Vagina (tissue), 2 donors: ENCODE results near the gene NDUFA6.
"Not testable (repeated sequence)": the region's sequence is repeated elsewhere in the genome, so short reads cannot be mapped to it uniquely, and the experiment has no call there.

Source experiments
- POLR2A ChIP-seq, 2 donors: fragments of 450-650 bp; IDR thresholded peaks; one replicate each; pipeline ENCODE4 v1.6.1; 2017; ENCODE audit warnings: antibody characterized with exemption in 2 of 2, mild to moderate bottlenecking in 2 of 2, moderate library complexity in 2 of 2
- TF ChIP-seq, protein P1 (sequence below), 3 experiments: fragments of 450-650 bp in 2 of 3; fragments of 200-600 bp in 1 of 3; sonication (generic) in 1 of 3; IDR thresholded peaks; one replicate each; pipeline ENCODE4 v1.5.1; 2017 to 2019; ENCODE audit warnings: antibody characterized with exemption in 3 of 3, mild to moderate bottlenecking in 2 of 3, moderate library complexity in 2 of 3

DNA sequence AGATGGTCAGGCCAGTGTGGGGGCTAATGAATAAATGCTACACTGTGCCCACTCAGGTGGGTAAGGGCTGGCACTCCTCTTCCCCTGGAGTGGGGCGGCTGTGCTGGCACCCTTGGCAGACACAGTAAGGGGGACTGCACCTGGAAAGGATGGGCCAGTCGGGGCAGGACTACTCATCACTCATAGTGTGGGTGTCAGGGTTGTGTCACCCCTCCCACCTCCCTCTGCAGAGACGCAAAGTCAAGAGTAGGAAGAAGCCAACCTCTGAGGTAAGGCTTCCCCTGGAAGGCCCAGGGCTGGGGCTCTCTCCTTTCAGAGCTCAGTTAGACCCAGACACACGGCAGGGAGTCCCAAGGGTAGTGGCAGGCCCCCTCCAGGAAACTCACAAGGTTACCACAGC, 45.1 kb upstream of the NDUFA6 start:
- TF ChIP-seq, protein P1, sequence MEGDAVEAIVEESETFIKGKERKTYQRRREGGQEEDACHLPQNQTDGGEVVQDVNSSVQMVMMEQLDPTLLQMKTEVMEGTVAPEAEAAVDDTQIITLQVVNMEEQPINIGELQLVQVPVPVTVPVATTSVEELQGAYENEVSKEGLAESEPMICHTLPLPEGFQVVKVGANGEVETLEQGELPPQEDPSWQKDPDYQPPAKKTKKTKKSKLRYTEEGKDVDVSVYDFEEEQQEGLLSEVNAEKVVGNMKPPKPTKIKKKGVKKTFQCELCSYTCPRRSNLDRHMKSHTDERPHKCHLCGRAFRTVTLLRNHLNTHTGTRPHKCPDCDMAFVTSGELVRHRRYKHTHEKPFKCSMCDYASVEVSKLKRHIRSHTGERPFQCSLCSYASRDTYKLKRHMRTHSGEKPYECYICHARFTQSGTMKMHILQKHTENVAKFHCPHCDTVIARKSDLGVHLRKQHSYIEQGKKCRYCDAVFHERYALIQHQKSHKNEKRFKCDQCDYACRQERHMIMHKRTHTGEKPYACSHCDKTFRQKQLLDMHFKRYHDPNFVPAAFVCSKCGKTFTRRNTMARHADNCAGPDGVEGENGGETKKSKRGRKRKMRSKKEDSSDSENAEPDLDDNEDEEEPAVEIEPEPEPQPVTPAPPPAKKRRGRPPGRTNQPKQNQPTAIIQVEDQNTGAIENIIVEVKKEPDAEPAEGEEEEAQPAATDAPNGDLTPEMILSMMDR (IDR thresholded peaks at IDR 0.05) = not testable (repeated sequence)
- not testable (repeated sequence) for TF ChIP-seq POLR2A (IDR thresholded peaks at IDR 0.05)
